ENCODE measurements around the gene MYL1.

Gene MYL1

GRCh38 chr2:210264282-210264681 is 50.7 kb downstream of the MYL1 start:
- DNase-seq: no peak

DNA sequence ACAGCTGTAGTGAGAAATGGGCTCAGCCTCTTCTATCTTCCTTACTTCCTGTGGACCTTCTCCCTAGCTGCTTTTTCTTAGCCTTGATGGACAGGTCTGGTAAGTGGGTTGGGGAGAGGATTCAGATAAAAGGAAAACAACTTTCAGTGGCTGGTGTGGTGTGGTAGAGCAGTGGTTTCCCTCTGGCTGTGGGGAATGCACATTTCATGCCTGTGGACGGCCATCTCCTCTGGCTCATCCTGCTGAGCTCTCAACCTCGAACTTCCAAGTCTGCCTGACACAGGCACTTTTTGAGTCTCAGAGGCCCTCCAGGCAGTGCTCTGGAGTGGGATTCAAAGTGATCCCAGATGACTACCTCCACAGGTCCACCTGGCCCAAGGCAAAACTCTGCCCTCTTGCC is 51.1 kb downstream of the MYL1 start:
- DNase-seq: no peak

DNA sequence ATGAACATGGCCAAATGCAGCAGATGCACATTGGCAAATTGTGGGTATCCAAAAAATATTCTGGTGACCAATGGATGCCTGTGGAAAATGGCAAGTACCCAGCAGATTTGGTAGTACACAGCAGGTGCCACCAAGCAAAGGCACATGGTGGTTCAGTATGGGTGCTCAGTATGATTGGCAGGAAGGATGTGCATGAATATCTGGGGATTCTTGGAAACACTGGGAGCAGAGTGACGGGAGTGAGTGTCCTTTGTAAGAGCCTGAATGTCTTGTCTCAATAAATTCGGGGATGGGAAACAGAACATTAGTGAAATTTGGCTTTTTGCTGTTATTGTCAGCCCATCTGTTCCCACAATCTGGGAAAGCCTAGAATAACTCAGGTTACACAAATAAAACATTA is 52.9 kb downstream of the MYL1 start:
- no peak for DNase-seq

DNA sequence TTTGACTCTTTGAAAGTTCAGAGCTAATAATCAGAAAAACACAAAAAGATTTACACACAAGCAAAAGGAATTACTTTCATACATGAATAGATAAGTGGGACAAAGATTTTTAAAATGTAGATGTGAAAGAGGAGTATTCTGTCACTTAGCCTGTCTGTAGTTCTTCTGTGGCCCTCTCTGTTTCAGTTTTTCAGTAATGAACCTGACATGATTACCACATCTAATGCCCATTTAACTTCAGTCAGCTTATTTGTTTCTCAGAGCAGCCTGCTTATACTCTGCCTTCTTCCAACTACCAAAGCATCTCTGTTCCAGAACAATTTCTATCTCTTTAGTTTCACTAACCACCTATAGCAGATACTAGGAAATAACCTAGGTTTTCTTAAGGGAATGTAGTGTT is 55.3 kb downstream of the MYL1 start:
- no peak for DNase-seq

- no peak for DNase-seq
Measured at GRCh38 chr2:210252699-210253606, 62.0 kb downstream of the MYL1 start.

DNA sequence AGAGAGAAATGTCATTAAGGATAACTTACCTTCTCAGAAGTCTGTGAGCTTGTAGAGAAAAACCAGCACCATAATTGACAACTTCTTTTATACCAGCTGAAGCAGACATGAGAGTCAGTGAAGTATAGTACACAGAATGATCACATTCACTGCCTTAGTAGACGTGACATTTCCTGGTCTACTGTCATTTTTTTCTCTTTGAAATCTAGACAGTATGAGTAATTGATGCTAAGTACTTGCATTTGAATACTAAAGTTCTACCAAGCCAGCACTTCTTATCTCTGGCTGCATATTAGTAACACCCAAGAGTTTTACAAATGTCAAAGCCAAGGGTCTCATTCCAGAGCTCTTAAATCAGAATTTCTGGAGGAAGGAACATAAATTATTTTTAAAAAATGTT is 64.4 kb downstream of the MYL1 start:
- no peak for DNase-seq

Data from NCI-H1048 (cell line).